UCSD-AML1 (cell line): ENCODE measurements around the gene CELSR3.

ENCODE experiments used
- DNase-seq: peaks from one replicate; lab custom pipeline; 2025; ENCODE audit not compliant: unreplicated experiment; lab: John Stamatoyannopoulos, UW

CELSR3 gene

DNA sequence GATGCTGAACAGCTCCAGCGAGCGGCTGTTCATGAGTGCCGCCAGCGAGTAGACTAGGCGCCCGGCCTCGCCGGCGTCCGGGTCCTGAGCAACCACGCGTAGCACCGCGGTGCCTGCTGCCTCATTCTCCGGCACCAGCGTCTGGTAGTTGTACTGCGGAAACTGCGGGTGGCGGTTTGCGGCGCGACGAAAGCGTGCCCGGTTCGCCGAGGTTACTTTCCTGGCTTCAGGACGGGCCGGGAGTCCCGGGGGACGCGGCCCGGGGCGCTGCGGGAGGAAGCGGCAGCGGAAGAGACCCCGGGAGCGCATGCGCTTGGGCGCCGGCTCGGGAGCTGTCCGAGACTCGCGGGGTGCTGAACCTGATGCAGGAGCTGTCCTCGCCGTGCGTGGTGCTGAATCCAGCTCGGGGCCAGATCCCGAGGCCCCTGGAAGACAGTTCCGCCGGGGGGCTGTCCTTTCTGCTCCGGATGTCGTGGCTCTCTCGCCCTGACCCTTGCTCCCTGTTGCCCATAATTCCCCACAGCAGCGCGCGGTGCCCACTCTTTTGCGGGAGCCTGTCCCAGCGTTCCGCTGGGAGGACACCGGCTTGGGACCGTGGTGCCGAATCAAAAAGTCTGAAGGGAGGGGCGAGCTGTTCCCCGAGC, 1.1 kb downstream of the CELSR3 start:
- peak; percentile 76 for DNase-seq

- no peak for DNase-seq
Observed at GRCh38 chr3:48660800-48661400, 1.8 kb downstream of the CELSR3 start.

DNA sequence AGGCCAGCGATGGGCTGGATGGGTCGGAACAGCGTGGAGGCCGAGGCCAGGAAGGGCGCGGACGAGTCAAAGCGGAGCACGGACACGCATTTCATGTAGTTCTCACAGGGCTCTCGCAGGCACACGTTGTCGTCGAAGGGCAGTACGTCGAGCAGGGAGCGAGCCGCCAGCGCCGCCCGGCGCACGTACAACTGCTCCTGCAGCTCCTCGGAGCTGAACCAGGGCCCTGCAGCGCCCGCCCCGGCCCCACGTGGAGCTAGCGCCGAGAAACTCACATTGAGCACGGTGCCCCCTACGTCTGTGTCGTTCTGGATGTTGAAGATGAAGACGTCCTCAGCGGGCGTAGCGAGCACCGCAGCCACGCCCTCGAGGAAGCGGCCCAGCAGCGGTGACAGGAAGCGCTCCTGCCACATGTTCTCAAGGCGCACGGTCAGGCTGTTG, 5.8 kb downstream of the CELSR3 start:
- no peak for DNase-seq

- DNase-seq = peak; percentile 78
Observed at GRCh38 chr3:48656061-48656840, 6.4 kb downstream of the CELSR3 start.

DNA sequence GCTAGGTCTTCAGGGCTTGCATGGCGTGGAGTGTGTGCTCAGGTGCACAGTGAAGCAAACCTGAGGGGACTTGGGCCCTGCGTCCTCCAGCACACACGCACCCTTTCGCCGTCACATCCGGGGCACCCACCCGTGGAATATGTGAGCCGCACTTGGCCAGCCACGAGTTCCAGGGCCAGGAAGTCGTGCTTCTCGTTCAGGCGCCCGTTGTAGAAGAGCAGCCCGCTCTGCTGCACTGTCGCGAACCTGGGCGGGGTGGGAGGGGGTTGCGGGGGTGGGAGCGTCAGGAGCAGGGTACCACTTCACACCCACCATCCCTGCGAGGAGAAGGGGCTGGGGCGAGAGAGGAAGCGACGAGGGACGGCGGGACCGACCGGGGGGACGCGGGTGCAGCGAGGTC, 7.1 kb downstream of the CELSR3 start:
- DNase-seq = no peak

- no peak for DNase-seq
Observed at GRCh38 chr3:48655063-48655462, 7.6 kb downstream of the CELSR3 start.

DNA sequence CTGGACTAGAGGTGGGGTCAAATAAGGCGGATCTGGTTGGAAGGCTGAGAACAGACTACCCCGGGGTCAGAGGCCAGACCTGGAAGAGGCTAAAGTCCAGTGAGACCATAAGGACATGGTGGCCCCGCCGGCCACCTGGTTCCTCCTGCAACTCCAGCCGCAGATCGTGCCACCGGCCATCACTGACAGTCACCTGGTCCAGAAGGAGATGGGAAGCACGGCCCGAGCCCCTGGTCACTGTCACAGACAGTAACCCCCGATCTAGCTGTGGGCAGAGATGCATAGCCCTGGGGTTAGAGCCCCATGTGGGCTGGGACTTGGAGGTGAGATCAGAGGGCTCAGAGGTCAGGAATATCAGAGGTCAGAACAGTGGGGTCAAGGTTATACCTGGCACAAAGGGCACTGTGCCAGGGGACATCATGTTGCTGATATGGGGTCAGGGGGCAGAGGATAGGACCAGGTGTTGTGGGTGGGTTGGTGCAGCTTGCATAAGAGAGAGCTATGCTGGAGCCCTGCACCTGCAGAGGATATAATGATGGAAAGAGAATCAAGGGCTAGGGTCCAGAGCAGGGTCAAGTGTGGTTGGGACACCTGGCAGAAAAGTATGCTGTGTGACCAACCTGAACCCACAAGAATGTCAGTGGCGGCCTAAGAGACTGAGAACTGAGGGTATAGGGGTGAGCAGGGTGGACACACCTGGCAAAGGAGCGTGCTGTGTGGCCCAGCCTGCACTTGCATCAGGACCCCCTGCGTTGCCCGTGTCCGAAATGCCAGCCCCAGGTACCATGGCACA, 9.6 kb downstream of the CELSR3 start:
- no peak for DNase-seq

DNA sequence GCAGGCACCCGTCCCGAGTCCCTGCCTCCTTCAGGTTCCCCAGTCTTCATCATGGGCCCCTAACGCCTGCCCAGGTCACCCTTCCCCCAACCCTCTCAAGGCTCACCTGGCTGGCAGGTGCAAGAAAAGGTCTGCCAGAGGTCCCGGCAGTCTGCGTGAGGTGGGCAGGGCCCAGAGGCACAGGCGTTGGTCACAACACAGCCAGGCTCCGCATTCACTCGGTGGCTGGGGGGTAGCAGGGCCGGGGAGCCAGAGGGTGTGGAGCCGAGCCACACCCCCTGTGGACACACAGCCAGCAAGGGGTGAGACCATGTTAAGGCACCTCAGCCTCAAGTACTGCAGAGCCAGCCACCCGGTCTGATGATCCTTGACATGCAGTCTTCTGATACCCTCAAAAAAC, 10.9 kb downstream of the CELSR3 start:
- DNase-seq = no peak

- DNase-seq = no peak
Observed at GRCh38 chr3:48650723-48651122, 12.0 kb downstream of the CELSR3 start.

DNA sequence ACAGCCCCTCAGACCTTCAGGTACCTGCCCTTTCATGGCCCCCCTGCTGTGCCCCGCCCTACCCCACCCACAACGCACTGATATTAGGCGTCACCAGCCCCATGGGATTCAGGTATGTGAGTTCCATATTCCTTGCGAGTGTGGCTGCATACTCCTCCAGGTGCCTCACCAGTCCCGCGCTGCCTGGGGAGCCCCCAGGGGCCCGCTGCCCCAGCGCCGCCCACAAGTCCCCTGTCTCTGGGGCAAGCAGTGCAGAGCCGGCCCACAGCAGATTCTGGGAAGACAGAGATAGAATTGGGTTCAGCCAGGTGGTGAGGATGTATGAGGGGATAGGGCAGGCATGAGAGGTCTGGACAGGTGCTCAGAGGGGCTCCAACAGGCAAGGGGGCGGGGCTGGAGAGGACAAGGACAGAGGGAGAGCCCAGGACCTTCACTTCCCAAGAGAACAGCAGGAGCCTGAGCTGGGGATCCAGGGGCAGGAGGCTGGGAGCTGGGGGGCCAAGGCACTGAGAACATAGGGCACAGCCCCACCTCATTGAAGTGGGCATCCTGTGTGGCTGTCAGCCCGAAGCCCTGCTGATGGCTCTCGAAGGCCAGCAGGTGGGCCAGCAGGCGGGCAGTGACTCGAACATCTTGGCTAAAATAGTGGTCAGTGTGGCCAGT, 14.4 kb downstream of the CELSR3 start:
- no peak for DNase-seq

GRCh38 chr3:48647714-48648113, 15.0 kb downstream of the CELSR3 start:
- no peak for DNase-seq

DNA sequence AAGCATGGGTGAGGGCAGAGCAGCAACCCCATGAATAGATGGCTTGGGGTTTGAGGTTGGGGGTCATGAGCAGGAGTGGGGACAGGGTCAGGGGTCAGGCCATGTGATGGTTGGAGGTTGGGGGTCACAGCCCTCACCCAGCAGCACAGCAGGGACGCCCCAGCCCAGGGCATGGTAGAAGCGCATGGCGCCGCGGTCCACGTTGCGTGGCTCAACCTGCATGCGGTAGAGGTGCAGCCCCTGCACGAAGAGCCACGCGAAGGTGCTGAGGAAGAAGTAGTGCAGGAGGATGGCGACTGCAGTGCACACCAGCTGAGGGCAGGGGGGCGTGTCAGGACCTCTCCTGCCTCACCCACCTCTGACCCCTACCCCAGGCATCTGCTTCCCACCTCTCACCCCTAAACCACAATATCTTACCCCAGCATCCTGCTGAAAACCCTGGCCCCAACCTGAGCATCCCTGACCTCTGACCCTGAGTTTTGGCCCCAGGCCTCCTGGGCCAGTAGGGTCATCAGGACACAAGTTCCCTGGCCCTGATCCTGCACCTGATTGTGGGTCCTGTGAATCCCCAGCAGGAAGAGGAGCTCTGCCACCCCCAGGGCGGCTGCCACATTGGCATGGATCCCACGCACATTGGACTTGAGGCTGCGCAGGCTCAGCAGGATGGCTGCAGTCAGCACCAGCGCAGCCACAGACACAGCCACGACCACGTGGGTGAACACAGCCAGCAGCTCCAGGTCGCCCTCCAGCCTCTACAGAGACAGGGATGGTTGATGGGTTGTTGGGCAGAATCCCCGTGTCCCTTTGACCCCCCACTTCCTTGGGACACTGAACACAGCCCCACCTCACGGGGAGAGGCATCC, 17.6 kb downstream of the CELSR3 start:
- no peak for DNase-seq

DNA sequence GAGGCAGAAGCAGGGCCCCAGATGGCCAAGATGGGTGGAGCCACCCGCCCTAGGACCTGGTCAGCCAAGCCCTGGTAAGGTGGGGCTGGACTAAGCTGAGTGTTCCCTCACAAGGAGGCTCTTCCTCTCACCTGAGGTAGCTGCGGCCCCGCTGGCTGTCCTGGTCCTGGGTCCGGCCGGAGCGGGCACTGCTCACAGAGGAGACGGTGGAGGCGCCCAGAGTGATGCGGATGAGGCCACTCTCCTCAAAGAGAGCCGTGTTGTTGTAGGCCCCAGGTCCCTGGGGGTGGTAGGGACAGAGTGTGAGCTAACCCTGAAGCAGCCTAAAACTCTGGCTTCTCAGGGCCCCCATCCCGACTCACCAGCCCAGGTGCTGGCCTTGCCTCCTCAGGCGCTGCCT, 20.1 kb downstream of the CELSR3 start:
- DNase-seq = no peak

- DNase-seq = no peak
Observed at GRCh38 chr3:48641396-48641795, 21.3 kb downstream of the CELSR3 start.

DNA sequence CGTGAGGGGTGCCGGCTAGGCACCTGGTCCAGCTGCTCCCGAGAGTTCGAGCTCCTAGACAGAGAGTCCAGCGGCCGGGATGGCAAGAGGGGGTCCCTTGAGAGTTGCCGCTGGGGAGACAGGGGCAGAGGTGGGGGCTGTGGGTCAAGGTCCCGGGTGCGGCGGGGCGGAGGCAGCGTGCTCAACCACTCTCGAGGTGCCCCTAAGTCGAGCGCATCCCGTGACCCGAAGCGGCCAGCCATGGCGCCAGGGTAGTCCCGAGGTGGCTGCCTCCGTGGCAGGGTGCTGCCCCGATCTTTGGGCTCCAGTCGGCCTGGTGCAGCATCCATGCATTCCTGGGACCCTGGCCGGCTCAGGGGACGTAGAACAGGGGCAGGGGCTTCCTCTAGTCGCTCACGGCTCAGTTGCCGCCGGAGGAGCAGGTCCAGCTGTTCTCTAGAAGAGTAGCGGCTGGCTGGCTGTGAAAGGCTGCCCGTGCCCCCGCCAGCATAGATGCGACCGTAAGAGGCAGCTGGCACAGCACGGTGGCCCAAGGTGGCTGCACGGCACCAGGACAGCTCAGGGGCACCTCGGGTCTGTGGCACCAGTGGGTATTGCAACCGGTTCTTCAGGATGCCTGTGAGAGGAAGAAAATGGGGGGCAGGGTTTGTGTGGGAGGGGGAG, 22.6 kb downstream of the CELSR3 start:
- no peak for DNase-seq

- DNase-seq = no peak
Observed at GRCh38 chr3:48637305-48637704, 25.4 kb downstream of the CELSR3 start.

GRCh38 chr3:48636149-48636655, 26.5 kb downstream of the CELSR3 start:
- no peak for DNase-seq

- peak; percentile 97 for DNase-seq
Observed at GRCh38 chr3:48635222-48636021, 27.3 kb downstream of the CELSR3 start, which contains the start of gene SLC26A6. Gene SLC26A6 (minus strand): TSS chr3:48635461. CDS start chr3:48635393, 68 bp downstream.
